Putamen (tissue), 1 donor: ENCODE results near the gene SLC34A1.
"Not testable (repeated sequence)": the region's sequence is repeated elsewhere in the genome, so short reads cannot be mapped to it uniquely, and the experiment has no call there.

Experiments
- DNase-seq: peaks from one replicate; pipeline ENCODE4 v3.0.0-alpha.2; 2016; ENCODE audit warnings: low spot score

Gene SLC34A1

DNA sequence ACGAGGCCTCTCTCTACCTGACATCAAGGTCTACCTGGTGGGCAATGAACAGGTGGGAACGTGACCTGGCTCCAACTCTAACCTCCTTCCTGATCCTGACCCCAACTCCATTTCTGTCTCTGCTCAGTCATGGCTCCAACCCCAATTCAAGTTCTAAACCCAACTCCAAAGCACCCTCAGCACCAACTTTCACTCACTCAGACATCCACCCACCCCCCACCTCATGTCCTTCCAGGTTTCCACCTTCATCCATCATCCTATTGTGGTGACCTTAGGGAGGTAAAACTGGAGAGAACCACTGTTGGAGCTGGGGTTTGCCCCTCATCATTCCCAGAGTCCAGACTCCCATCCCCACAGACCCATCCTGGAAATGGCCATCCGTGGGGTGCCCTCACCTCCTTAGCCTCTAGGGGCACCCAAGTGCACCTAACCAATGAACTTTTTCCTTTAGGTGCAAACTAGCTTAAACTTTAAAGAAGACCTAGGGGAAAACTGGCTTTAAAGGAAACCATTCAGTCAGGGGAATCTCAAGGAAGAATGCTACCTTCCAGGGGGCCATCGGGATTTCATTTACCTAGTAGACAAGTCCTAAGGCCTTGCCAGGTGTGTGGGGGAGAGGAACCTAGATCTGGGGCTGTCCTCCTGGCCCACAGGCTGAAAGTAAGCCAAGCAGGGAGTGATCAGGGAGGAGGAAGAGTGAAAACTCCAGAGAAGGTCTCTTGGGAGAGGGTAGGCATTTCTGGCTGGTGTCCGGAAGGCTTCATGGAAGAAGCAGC lies 15.2 kb upstream of the SLC34A1 start:
- DNase-seq = no peak

DNA sequence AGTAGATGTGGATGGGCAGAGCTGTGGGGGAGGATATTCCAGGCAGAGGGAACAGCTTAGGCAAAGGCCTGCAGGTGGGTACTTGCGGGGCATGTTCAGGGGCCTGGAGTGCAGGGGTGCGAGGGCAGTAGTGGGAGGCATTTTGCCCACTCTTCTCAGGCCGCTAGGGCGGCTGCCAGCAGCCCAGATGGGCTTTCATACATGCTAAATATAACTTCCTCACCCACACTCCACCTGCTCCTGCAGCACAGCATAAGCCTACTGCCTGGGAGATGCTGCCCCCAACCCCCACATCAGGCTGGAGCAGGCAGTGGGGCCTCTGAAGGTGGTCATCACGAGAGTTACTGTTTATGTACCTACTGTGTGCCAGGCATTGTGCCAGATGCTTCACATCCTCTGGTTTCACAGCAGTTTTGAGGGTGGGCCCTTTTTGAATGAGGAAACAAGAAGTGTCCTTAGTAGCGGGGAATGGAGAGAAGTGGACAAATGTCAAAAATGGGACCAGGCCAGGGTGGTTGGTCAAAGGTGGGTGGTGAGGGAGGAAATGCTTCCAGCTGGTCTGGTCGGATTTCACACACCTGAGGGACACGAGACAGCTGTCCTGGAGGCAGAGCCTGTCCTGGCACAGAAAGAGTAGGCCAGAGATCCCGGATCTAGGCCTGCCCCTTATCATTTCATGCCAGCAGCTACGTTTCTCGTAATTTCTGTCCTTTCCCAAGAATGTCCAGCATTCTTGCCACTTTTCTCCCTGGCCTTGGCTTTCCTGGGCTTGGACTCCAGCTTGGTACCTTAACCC lies 14.4 kb upstream of the SLC34A1 start:
- DNase-seq = no peak

DNA sequence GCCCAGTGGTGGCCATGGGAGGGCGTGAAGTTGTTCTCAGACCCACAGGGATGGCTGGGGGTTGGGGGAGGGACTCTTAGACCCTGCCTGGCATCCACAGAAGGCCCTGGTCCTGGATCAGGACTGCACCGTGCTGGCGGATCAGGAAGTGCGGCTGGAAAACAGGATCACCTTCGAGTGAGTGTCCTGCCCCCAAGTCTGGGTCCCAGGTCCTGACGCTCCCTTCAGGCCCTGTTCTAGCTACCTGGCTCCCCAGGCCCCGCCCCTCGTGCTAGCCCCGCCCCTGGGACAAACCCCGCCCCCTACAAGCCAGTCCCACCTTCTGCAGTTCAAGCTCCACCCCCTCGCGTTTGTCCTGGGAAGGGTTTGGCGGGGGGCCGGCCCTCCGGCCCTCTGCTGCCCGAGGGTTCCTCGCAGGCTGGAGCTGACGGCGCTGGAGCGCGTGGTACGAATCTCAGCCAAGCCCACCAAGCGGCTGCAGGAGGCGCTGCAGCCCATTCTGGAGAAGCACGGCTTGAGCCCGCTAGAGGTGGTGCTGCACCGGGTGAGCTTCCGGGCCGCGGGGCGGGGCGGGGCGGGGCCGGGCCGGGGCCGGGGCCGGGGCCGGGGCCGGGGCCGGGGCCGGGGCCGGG lies 13.6 kb upstream of the SLC34A1 start:
- no peak for DNase-seq

DNA sequence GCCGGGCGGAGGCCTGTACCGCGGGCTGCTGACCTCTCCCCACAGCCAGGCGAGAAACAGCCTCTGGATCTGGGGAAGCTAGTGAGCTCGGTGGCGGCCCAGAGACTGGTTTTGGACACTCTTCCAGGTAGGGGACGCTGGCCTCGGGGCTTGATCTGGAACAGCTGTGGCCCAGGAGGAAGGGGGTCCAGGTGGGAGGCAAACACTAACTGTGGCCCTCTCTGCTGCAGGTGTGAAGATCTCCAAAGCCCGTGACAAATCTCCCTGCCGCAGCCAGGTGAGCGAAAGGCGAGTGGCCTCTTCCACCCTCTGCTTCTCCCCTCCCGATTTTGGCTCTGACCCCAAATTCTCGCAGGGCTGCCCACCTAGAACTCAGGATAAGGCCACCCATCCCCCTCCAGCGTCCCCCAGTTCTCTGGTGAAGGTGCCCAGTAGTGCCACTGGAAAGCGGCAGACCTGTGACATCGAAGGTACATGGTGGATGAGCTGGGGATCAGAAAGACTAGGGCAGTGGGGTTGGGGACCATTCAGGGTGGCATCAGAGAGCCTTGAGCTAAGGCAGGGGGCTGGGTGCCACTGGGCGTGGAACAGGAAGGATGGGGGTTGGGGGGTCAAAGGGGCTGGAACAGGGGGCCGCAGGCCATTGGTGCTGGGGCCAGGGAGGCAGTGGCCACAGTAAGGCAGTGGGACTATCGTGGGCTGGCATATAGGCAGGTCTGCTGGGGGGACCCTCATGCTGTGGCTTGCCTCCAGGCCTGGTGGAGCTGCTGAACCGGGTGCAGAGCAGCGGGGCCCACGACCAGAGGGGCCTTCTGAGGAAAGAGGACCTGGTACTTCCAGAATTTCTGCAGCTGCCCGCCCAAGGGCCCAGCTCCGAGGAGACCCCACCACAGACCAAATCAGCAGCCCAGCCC lies 12.9 kb upstream of the SLC34A1 start:
- no peak for DNase-seq

DNA sequence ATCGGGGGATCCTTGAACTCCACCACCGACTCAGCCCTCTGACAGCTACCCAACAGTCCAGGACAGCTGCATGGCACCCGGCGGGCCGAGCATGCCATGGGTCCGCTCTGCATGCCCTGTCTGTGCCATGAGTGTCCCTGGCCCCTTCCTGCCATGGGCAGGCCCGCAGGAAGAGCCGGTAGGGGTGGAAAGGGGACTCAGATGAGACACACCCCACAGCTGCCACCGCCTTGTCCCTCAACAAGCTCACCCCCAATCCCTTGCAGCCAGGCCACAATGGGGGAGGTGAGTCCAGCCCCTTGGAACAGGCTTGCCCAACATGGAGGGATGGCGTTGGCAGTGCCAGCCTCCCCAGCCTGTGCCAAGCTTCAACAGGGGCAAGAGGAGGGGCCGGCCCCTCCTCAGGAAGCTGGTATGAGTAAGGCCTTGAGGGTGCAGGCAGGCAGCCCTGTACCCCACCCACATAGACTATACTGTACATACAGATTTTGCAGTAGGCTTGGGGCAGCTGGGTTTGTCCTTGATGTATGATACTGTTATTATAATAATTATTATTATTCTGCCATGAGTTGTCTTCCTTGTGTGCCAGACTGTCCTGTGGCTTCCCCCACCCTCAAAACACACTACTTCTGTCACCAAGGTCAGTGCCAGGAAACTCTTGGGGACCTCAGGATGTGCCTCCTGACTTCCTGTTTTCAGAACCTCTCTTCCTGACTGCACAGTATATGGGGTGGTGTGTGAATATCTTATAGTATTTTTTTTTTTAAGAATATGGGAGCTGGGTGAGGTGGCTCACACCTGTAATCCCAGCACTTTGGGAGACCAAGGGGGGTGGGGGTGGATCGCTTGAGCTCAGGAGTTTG lies 12.0 kb upstream of the SLC34A1 start:
- DNase-seq = no peak

DNA sequence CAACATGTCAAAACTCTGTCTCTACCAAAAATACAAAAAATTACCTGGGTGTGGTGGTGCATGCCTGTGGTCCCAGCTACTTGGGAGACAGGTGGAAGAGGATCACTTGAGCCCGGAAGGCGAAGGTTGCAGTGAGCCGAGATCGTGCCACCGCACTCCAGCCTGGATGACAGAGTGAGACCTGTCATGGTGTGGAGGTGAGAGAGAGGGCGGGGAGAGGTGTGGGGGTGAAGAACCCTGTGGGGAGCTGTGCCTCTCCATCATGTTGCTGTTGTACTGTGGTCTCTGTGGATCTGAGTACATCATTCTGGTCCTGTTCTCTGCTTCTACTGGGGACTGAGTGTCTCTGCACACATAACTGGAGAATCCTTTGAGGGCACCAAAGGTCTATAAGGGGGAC lies 11.3 kb upstream of the SLC34A1 start:
- no peak for DNase-seq

DNA sequence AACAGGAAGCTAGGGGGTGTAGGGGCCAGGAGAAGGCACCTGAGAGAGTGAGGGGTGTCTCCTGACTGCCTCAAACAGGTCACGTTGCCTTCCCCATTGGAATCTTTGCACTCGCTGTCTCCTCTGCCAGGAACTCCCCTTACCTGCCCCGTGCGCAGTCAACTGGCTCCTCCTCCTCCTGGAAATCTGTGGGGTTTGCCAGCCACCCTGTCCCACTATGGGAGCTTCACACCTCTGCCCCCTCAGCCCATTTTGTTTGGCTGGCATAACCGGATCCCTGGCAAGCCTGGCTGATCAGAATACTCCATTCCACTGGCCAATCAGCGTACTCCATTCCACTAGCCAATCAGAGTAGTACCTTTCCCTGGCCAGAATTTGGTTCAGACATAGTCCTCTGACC lies 10.4 kb upstream of the SLC34A1 start:
- DNase-seq = no peak

DNA sequence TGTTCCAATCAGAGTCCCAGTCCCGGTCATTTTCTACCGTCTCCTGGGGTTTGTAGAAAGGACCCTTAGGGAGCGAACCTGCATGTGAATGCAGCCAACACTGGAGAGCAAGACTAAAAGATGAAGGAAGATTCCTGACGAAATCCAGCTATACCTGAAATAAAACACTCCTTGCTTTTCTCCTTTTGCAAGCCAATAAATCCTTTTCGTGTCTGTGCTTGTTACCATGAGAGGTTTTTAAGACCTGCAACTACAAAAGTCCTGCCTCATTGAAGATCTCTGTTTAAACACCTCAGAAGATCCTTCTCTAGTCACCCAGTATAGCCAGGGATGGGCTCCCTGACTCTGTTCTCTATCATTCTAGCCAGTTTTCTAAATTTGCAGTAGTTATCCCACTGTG lies 10.0 kb upstream of the SLC34A1 start:
- DNase-seq = no peak

DNA sequence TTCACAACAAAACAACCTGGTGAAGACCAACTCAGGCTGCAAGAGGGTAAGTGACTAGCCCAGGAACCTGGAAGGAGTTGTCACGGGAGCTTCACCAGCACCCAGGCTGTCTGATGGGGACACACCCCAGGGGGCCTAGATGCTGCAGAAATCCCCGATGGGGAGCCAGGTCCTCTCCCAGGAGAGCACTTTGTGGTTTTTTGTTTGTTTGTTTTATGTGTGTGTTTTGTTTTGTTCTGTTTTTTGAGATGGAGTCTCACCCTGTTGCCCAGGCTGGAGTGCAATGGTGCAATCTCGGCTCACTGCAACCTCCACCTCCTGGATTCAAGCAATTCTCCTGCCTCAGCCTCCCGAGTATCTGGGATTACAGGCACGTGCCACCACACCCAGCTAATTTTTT lies 8.7 kb upstream of the SLC34A1 start:
- not testable (repeated sequence) for DNase-seq

DNA sequence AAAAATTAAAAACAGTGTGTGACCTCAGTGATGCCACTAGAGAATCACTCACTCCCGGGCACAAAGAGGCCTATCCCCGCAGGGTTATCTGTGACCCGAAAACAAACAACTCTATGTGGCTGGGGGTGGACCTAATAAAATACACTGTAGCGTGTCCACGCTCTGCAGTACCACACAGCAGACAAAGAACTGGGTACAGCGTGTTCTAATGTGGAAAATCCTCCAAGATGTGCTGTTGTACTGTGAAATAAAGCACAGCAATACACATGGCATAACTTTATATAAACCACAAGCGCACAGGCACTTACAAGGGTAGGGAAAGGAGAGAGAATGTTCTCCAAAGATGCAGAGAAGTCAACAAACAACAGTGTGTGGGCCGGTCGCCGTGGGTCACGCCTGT lies 8.1 kb upstream of the SLC34A1 start:
- no peak for DNase-seq

DNA sequence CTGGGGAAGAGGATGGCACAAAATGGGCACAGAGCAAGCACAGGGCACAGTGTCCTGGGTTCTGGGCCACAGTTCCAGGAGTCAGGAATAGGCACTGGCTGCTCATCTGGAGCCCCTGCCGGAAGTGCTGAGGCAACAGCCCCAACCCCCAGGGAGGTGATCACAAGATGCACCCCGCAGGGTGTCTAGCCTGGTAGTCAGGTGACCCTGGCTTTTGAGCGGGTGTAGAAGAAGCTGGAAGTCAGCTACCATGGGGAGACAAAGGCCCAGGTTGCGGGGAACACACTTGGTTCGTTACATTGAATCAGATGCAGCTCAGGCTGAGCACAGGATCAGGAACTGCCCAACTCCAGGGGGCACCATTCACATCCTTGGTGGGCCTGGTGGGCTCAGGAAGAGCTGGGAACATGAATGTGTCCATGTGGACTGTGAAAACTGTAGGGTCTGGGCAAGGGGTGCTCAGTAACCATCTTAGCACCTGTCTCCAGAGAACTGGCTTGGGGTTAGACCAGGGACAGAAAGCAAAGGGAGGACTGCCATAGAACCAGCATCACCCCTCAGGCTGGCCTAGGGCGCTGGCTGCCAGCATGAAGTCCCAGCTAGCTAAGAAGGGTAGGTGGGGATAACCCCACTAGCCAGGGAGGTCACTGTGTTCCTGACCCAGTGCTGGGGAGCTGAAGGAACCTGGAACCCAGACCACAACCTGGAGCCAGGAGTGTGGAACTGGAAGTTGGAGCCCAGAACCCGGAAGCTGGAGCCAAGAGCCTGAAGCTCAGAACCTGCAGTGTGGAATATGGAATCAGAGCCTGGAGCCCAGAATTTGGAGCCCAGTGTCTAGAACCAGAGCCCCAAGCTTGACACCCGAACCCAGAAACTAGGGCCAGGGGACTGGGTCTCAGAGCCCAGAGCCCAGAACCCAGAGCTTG lies 6.1 kb upstream of the SLC34A1 start:
- no peak for DNase-seq

DNA sequence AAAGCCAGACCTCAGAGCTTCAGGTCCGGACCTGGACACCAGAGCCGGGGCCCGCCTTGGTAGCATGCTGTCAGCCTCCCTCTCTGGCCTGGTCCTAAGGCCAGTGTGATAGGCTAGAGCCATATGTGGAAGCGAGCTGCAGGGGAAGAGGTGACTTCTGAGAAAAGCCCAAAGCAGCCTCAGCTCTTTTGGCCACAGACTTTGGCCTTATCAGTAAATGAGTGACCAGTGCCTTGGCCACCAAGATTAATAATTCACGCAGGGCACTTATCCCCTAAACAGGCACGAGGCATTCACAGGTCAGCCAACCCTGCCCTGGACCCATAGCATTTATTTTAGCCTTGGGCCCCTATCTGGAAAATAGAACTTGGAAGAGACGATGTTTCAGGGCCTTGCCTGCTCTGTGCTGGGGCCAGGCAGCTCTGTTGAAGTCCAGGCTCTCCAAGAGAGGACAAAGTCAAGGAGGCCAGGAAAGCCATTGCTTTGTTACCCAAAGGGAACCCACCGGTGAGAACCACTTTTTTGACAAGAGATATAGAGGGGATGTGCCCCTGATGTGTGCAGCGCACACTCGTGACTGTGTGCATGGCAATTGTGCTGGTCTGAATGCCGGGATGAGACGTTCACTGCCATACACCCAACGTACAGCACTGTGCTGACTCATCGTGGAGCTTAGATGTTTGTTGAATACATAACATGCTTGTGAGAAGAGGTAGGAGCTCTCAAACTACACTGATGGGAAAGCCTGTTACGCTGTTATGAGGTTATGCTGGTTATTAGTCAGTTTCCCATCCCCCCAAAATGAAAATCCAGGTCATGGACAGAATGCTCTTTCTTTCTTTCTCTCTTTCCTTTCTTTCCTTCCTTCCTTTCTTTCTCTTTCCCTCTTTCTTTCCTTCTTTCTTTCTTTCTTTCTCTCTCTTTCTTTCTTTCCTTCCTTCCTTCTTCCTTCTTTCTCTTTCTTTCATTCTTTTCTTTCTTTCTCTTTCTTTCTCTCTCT lies 5.0 kb upstream of the SLC34A1 start:
- DNase-seq = no peak

DNA sequence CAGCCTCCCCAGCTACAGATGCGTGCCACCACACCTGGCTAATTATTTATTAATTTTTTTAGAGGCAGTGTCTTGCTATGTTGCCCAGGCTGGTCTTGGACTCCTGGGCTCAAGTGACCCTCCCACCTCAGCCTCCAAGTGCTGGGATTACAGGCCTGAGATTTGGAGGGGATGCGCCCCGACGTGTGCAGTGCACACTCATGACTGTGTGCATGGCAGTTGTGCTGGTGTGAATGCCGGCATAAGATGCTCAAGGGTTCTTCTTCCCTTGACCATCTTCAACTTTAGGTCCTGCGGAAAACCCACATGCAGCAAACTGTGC lies 3.5 kb upstream of the SLC34A1 start:
- DNase-seq = no peak

DNA sequence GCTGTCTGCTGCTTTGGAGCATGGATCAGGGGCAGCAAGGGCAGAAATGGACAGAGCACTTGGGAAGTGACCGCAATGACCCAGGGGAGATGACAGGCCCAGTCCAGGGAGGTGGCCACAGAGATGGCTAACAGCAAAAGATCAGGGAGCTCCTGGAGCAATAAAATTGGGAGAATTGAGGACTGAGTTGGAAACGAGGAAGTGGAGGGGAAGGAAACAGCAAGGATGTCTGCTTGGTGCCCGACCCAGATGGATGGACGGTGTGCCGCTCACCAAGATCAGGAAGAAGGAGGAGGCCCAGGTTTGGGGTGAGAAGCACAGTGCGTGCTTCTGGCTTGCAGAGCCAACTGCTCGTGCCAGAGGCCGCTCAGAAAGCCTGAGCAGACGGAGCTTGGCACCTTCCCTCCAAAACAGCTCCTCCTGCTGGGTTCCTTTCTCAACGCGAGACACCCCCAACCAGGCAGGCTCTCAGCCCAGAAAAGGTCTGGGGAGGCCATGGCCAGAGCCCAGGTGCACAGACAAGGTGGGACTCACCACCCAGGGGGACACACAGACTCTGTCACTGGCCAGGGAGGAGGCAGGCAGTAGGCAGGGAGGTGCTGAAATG lies 1.7 kb upstream of the SLC34A1 start:
- DNase-seq = no peak

DNA sequence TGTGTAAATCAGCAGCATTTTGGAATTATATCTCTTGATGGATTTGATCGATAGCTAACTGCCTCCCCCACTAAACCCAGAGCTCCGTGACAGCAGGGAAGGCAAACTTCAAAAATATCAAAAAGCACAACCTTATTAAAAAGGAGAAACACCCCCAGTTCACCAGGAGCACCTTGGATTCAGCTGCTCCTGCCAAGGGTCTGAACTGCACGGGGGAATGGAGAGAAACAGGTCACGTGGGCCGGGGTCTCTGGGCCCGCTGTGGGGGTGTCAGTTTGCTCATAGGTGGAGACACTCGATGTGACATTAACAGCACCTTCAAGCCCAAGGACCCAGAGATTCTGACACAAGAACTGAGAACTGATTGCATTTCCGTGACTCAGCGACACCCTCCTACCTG lies 1.1 kb upstream of the SLC34A1 start:
- DNase-seq = no peak

DNA sequence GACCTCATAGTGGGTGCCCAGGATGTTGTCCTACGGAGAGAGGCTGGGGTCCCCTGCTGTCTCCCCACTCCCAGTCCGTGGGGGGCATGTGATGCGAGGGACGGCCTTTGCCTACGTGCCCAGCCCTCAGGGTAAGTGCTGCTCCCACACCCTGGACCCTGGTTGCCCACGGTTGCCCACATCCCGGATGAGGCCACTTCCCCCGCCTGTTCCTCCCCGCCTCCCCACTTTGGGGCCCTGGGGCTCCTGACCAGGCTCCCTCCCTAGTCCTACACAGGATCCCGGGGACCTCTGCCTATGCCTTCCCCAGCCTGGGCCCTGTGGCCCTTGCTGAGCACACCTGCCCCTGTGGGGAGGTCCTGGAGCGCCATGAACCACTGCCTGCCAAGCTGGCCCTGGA lies 1.5 kb downstream of the SLC34A1 start:
- no peak for DNase-seq

DNA sequence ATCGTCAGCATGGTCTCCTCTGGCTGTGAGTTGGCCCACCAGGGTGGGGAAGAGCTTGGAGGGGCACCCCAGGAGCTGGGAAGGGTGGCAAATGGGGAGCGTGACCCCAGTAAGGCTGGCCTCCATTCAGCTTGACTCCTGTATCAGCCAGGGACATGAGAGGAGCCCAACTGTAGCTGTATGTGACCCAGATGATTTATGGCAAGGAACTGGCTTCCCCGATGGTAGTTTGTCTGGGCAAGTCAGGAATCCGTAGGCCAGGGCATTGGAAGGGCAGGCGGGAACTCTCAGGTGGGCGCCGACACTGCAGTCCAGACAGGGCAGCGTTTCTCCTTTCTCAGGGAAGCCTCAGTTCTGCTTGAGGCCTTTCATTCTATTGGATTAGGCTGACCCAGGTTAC lies 2.3 kb downstream of the SLC34A1 start:
- DNase-seq = no peak

DNA sequence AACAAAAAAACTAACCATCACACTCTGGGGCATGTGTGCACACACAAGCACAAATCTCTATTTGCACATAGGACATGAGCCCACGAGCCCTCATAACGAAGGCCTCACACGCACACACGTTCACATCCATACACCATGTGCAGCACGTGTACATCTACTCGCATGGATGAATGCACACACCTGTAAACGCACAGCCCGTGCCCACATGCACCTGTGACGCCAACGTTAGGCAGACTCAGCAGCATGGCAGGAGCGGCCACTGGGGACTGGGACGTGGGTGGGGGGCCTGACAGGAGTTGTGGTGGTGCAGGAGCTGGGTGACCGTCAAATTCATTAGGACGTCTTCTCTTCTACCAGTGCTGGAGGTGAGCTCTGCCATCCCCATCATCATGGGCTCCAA lies 3.2 kb downstream of the SLC34A1 start:
- no peak for DNase-seq
